NCI-H146 treated with DMSO at 0.1 percent for 48 hours (cell line): ENCODE results near the gene ARHGEF33.

Source experiments
- DNase-seq: peaks from one replicate; lab custom pipeline; 2025; ENCODE audit not compliant: unreplicated experiment; lab: John Stamatoyannopoulos, UW

Gene ARHGEF33

GRCh38 chr2:39007875-39008504 is 118.3 kb downstream of the ARHGEF33 start:
- DNase-seq: no peak

- DNase-seq: no peak
Observed at GRCh38 chr2:39008665-39009064, 119.0 kb downstream of the ARHGEF33 start.

GRCh38 chr2:39013871-39014270 is 124.2 kb downstream of the ARHGEF33 start:
- DNase-seq: no peak

- DNase-seq: no peak
Observed at GRCh38 chr2:39015424-39015823, 125.7 kb downstream of the ARHGEF33 start.

GRCh38 chr2:39017334-39017733 is 127.7 kb downstream of the ARHGEF33 start:
- DNase-seq: no peak

GRCh38 chr2:39018638-39019037 is 129.0 kb downstream of the ARHGEF33 start:
- DNase-seq: no peak

- no peak for DNase-seq
Observed at GRCh38 chr2:39020383-39020782, 130.7 kb downstream of the ARHGEF33 start.

GRCh38 chr2:39022642-39023235 is 133.1 kb downstream of the ARHGEF33 start:
- no peak for DNase-seq

GRCh38 chr2:39023649-39024048 is 134.0 kb downstream of the ARHGEF33 start:
- no peak for DNase-seq

- no peak for DNase-seq
Observed at GRCh38 chr2:39024833-39025232, 135.2 kb downstream of the ARHGEF33 start.
